Measurements from ENCODE around the gene HOXA4.

HOXA4 gene

DNA sequence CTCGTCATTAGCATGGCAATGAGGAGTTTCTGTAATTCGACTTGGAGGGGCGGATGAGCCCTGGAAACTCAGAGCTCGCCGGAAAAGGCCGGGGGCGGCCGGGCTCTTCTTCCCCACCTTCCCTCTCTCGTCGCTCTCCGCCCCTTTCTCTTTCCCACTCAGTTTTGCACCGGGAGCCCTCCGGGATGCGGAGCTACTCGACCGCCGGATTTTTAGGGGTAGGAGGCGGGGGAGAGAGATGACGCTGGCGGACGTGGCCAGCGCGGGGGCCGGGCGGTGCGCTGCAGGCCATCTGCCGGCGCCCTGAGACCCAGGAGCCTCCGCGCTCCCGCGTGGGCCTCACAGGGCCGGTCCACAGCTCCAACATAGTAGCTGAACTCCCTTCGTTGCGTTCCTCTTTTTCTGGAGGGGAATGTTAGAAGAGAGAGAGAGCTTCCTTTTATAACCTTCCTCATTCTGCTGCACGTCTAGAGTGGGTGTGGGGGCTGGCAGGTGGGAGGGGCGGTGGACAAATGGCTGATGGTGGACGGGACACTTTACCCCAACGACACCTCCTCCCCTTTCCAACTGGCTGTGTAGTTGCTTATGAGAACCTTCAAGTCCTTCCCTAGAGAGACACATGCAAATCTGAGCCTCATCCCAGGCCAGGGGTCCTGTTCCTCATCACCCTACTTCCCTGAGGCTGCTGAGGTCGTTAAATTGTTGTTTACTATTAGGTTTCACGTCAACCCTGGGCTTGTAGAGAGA, 33.6 kb downstream of the HOXA4 start:
- peak overlapping the region; percentile 95 for H3K4me2 ChIP-seq (ENCODE audit: low read depth, low read length, poor library complexity, severe bottlenecking)
- no peak for TF ChIP-seq EZH2phosphoT487 (IDR thresholded peaks at IDR 0.05; ENCODE audit: borderline replicate concordance)
- TF ChIP-seq, protein P1, sequence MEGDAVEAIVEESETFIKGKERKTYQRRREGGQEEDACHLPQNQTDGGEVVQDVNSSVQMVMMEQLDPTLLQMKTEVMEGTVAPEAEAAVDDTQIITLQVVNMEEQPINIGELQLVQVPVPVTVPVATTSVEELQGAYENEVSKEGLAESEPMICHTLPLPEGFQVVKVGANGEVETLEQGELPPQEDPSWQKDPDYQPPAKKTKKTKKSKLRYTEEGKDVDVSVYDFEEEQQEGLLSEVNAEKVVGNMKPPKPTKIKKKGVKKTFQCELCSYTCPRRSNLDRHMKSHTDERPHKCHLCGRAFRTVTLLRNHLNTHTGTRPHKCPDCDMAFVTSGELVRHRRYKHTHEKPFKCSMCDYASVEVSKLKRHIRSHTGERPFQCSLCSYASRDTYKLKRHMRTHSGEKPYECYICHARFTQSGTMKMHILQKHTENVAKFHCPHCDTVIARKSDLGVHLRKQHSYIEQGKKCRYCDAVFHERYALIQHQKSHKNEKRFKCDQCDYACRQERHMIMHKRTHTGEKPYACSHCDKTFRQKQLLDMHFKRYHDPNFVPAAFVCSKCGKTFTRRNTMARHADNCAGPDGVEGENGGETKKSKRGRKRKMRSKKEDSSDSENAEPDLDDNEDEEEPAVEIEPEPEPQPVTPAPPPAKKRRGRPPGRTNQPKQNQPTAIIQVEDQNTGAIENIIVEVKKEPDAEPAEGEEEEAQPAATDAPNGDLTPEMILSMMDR (conservative IDR thresholded peaks at IDR 0.05; ENCODE audit: low read length): no peak
- H4K20me1 ChIP-seq (ENCODE audit: insufficient read depth, low read length, poor library complexity, severe bottlenecking): peaks cover 17% of the 10 kb centered on the region
- H3F3A ChIP-seq (ENCODE audit: low read depth): no peaks in the 10 kb centered on the region
- no peaks in the 10 kb centered on the region for H3K9me3 ChIP-seq (ENCODE audit: insufficient read depth, low read depth, low read length)
- no peaks in the 10 kb centered on the region for H3K27me3 ChIP-seq (ENCODE audit: insufficient read depth, low read length, poor library complexity, severe bottlenecking)
- no peaks in the 10 kb centered on the region for H3K9me2 ChIP-seq (replicated peaks; ENCODE audit: low read depth, low read length)
- H3K9ac ChIP-seq (ENCODE audit: low read depth, low read length, poor library complexity, severe bottlenecking): peak overlapping the region; percentile 87
- peaks cover 49% of the 10 kb centered on the region for H3K4me1 ChIP-seq (ENCODE audit: insufficient read depth, low read length, poor library complexity, severe bottlenecking)
- H3K79me2 ChIP-seq (ENCODE audit: insufficient read depth, low read length): peaks cover 78% of the 10 kb centered on the region
- H2AFZ ChIP-seq (ENCODE audit: low read length): peak overlapping the region; percentile 75
- no peaks in the 10 kb centered on the region for H3K36me3 ChIP-seq (ENCODE audit: insufficient read depth, low read length)
- H3K4me3 ChIP-seq (ENCODE audit: low read length, poor library complexity, severe bottlenecking): peak overlapping the region; percentile 88

DNA sequence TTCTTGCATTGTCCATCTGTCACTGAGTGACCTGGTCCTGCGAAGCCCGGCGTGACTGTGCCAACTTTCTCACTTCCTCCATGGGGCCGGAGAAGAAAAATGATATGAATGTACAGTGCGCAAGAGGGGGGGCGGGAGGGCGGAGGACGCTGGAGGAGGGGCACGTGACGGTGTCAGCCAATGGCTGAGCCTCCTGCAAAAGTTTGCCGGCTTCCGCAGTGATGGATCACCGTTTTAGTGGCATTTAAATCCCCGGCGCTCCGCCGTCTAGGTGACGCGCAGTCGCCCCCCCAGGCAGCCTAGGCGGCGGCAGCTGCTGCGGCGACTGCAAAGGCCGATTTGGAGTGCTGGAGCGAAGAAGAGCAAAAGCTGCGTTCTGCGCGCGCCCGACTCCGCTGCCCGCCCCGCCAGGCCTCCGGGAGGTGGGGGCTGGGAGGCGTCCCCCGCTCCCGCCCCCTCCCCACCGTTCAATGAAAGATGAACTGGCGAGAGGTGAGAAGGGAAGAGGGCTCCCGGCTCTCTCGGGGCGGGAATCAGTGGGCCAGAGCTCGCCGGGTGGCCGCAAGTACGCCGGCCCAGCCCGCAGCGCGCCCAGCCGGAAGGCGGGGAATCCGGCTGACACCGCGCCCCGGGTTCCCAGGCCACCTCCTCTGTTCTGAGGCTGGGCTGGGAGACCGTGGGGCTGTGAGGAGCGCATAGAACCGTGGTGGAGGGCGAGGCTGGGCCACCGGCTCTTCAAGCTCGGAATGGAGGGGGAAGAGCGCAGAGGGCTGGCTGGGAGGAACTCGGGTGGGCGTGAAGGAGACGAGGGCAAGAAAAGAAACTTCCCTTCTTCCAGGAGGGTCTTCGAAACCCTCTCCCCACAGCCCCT, 34.4 kb downstream of the HOXA4 start, which contains the start of gene HOXA1:
Gene HOXA1 (minus strand): TSS at position 104 of the 871 bp plus-strand sequence. CDS start 88 bp downstream, at position 16.
- Histone ChIP-seq H2AFZ (ENCODE audit: low read length) (peak within 1 kb of the TSS; percentile 89), H3K4me3 (ENCODE audit: low read length, poor library complexity, severe bottlenecking) (peak within 1 kb of the TSS; percentile 88), H3K79me2 (ENCODE audit: insufficient read depth, low read length) (peaks cover 70% of the 10 kb centered on the region), H3K27me3 (ENCODE audit: insufficient read depth, low read length, poor library complexity, severe bottlenecking) (no peaks in the 10 kb centered on the region), H3K36me3 (ENCODE audit: insufficient read depth, low read length) (no peaks in the 10 kb centered on the region), H3K9ac (ENCODE audit: low read depth, low read length, poor library complexity, severe bottlenecking) (peak within 1 kb of the TSS; percentile 87), H3K9me2 (replicated peaks; ENCODE audit: low read depth, low read length) (no peaks in the 10 kb centered on the region), H3K4me2 (ENCODE audit: low read depth, low read length, poor library complexity, severe bottlenecking) (peak within 1 kb of the TSS; percentile 95), H3K4me1 (ENCODE audit: insufficient read depth, low read length, poor library complexity, severe bottlenecking) (peaks cover 58% of the 10 kb centered on the region), H3F3A (ENCODE audit: low read depth) (no peaks in the 10 kb centered on the region), H4K20me1 (ENCODE audit: insufficient read depth, low read length, poor library complexity, severe bottlenecking) (peaks cover 17% of the 10 kb centered on the region), H3K9me3 (ENCODE audit: insufficient read depth, low read depth, low read length) (no peaks in the 10 kb centered on the region)
- no peak for TF ChIP-seq EZH2phosphoT487 (IDR thresholded peaks at IDR 0.05; ENCODE audit: borderline replicate concordance)
- TF ChIP-seq, protein P1 (conservative IDR thresholded peaks at IDR 0.05; ENCODE audit: low read length): no peak; the same call in 1 of the 2 replicates

DNA sequence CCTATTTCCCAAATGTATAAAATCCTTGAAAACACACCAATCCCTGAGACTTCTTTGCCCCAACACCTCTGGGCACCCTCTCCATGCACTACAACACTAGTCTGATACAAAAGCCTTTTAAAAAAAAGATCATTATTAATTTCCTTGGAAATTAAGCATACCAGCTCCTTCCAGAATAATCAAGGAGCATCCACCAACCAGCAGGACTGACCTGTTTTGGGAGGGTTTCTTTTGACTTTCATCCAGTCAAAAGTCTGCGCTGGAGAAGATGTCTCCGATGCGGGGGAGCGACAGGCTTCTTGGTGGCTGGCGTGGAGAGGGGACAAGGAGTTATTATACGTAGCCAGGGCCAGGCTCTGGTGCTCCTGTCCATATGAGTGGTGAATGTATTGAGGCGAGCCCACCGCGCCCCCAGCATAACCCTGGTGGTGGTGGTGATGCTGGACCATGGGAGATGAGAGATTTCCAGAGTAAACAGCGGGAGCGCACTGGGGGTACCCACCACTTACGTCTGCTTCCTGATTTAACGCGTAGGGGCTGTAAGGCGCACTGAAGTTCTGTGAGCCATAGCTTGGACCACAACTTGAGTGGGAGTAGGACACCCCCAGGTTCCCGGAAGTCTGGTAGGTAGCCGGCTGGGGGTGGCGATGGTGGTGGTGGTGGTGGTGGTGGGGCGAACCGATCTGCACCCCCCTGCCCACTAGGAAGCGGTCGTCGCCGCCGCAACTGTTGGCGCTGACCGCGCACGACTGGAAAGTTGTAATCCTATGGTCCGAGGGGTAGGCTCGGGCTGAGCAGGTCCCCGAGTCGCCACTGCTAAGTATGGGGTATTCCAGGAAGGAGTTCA, 35.3 kb downstream of the HOXA4 start:
- H3K79me2 ChIP-seq (ENCODE audit: insufficient read depth, low read length): peaks cover 62% of the 10 kb centered on the region
- H3K9me2 ChIP-seq (replicated peaks; ENCODE audit: low read depth, low read length): no peaks in the 10 kb centered on the region
- peak overlapping the region; percentile 76 for H3K9ac ChIP-seq (ENCODE audit: low read depth, low read length, poor library complexity, severe bottlenecking)
- H3K27me3 ChIP-seq (ENCODE audit: insufficient read depth, low read length, poor library complexity, severe bottlenecking): no peaks in the 10 kb centered on the region
- H4K20me1 ChIP-seq (ENCODE audit: insufficient read depth, low read length, poor library complexity, severe bottlenecking): peaks cover 17% of the 10 kb centered on the region
- TF ChIP-seq EZH2phosphoT487 (IDR thresholded peaks at IDR 0.05; ENCODE audit: borderline replicate concordance): no peak
- TF ChIP-seq, protein P1 (conservative IDR thresholded peaks at IDR 0.05; ENCODE audit: low read length): no peak
- H3F3A ChIP-seq (ENCODE audit: low read depth): no peaks in the 10 kb centered on the region
- H3K4me3 ChIP-seq (ENCODE audit: low read length, poor library complexity, severe bottlenecking): peak overlapping the region; percentile 88
- H3K36me3 ChIP-seq (ENCODE audit: insufficient read depth, low read length): no peaks in the 10 kb centered on the region
- H3K4me2 ChIP-seq (ENCODE audit: low read depth, low read length, poor library complexity, severe bottlenecking): peak overlapping the region; percentile 89
- H3K4me1 ChIP-seq (ENCODE audit: insufficient read depth, low read length, poor library complexity, severe bottlenecking): peaks cover 58% of the 10 kb centered on the region
- no peaks in the 10 kb centered on the region for H3K9me3 ChIP-seq (ENCODE audit: insufficient read depth, low read depth, low read length)
- H2AFZ ChIP-seq (ENCODE audit: low read length): peak overlapping the region; percentile 89

Measured in Loucy (cell line).